Activated CD4-positive, CD25-positive, alpha-beta regulatory T cell treated with anti-CD3 and anti-CD28 coated beads, Interleukin-2, amount 50 U/mL, for 24 hours (primary cell): Measurements from ENCODE around the gene NFATC2.

Experiments used
- ATAC-seq, 2 donors: fragments of 150-1000 bp; cut with Tn5 transposase; one replicate each; pipeline ENCODE4 v1.10.0; 2021; ENCODE audit warnings: mild to moderate bottlenecking in 1 of 2, moderate library complexity in 1 of 2

Gene NFATC2

GRCh38 chr20:51410586-51411325 lies 131.8 kb downstream of the NFATC2 start:
- ATAC-seq: no peak

- ATAC-seq: no peak
These were observed 133.2 kb downstream of the NFATC2 start for GRCh38 chr20:51409192-51409880.

- peak; percentile 88 to 89 for ATAC-seq
These were observed 138.0 kb downstream of the NFATC2 start for GRCh38 chr20:51404297-51405060.

- no peak for ATAC-seq
These were observed 138.9 kb downstream of the NFATC2 start for GRCh38 chr20:51403466-51404220.

- ATAC-seq: no peak
These were observed 140.3 kb downstream of the NFATC2 start for GRCh38 chr20:51402201-51402600.

GRCh38 chr20:51401496-51401895 lies 141.0 kb downstream of the NFATC2 start:
- ATAC-seq: no peak

- ATAC-seq: peak; percentile 64 to 70
These were observed 142.2 kb downstream of the NFATC2 start for GRCh38 chr20:51400051-51400926.

GRCh38 chr20:51399006-51399890 lies 143.3 kb downstream of the NFATC2 start:
- ATAC-seq: no peak

- ATAC-seq: no peak
These were observed 144.0 kb downstream of the NFATC2 start for GRCh38 chr20:51398552-51398951.

GRCh38 chr20:51398083-51398482 lies 144.4 kb downstream of the NFATC2 start:
- no peak for ATAC-seq

GRCh38 chr20:51397137-51397536 lies 145.4 kb downstream of the NFATC2 start:
- no peak for ATAC-seq

GRCh38 chr20:51396365-51396909 lies 146.1 kb downstream of the NFATC2 start:
- ATAC-seq: no peak

GRCh38 chr20:51394706-51395105 lies 147.8 kb downstream of the NFATC2 start:
- ATAC-seq: no peak

GRCh38 chr20:51393571-51393970 lies 148.9 kb downstream of the NFATC2 start:
- ATAC-seq: no peak

- ATAC-seq: no peak
These were observed 149.8 kb downstream of the NFATC2 start for GRCh38 chr20:51392614-51393186.

- ATAC-seq: no peak
These were observed 150.6 kb downstream of the NFATC2 start for GRCh38 chr20:51391926-51392325.

- no peak for ATAC-seq
These were observed 152.8 kb downstream of the NFATC2 start for GRCh38 chr20:51389543-51390264.

- no peak for ATAC-seq
These were observed 153.6 kb downstream of the NFATC2 start for GRCh38 chr20:51388756-51389542.
